Dedifferentiated amniotic fluid mesenchymal stem cell (primary cell): ENCODE data around the gene MAPK4.
"Not testable (repeated sequence)": the region's sequence is repeated elsewhere in the genome, so short reads cannot be mapped to it uniquely, and the experiment has no call there.

Experiments used
- DNase-seq: peaks from one replicate; pipeline ENCODE4 v3.0.0-alpha.2; 2016; ENCODE audit errors: extremely low spot score

Gene MAPK4

GRCh38 chr18:50680966-50681365, 121.1 kb downstream of the MAPK4 start:
- DNase-seq: no peak

- DNase-seq: no peak
Measured at GRCh38 chr18:50682852-50683251, 123.0 kb downstream of the MAPK4 start.

- no peak for DNase-seq
Measured at GRCh38 chr18:50686409-50686808, 126.5 kb downstream of the MAPK4 start.

DNA sequence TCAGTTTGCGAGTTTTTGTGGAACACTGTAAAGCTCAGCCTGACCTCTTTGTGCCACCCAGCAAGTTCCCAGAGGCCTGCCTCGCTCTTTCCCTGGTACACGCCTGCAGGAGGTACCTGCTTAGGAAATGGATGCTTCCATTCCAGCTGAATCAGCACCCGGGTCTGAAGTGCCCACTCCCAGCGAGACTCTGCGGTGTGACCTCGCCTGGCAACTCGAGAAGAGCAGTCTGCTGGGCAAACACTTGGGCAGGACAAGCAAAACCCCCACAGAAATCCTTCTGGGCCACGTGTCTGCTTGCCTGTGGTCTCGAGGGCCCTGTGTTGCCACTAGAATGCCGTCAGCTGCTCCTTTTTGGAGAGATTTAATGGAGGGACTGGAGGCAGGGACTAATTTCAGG, 127.6 kb downstream of the MAPK4 start:
- no peak for DNase-seq

- DNase-seq: no peak
Measured at GRCh38 chr18:50689578-50689977, 129.7 kb downstream of the MAPK4 start.

DNA sequence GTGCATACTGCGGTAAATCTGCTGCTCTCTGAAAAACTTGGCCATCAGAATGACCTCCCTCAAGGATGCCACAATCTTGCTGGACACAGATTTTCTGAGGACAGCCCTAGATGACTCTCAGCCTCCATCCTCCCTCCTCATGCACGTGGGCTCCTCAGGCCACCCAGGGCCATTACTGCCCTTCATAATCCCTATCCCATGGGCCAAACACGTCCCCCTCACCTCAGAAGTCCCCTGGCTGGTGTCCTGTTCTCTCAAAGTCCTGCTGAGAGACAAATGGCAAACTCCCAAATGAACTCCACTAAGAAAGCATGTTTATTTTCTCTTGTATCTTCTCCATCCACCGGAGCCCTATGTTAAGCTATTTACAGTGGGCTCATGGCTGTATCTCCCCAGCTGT, 134.3 kb downstream of the MAPK4 start:
- DNase-seq: no peak

- no peak for DNase-seq
Measured at GRCh38 chr18:50695431-50696176, 135.7 kb downstream of the MAPK4 start.

DNA sequence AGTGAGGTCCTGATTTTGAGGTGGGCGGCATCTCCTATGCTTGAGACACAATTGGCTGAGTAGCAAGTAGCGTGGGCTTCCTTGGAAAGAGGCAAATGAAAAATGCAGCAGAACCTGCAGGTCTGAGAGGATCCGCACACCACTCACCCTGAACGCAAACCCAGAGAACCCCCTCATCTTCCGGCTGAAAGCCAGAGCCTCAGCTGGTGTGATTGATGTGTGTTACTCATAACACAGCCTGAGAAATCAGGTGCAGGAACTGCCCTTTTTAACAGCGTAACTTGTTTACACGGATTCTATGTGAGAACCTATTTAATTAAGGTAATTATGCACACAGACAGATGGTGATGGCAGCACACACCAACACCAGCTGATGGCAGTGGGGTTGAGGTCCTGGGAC, 136.5 kb downstream of the MAPK4 start:
- DNase-seq: no peak

DNA sequence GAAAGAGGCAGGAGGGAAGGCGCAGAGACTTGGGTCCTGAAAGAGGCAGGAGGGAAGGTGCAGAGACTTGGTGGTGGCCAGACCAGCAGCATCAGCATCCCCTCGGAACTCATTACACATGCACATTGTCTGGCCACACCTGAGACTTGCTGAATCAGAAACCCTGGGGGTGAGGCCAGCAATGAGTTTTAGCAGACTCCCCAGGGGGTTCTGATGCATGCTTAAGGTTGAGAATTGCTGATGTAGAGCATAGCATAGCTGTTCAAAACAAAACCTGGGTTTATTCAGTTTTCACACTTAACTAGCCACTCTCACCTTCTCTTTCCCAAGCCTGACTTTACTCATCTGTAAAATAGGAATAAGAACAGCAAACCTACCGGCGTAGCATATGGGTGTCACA, 137.0 kb downstream of the MAPK4 start:
- DNase-seq: no peak

- no peak for DNase-seq
Measured at GRCh38 chr18:50697509-50697908, 137.6 kb downstream of the MAPK4 start.

DNA sequence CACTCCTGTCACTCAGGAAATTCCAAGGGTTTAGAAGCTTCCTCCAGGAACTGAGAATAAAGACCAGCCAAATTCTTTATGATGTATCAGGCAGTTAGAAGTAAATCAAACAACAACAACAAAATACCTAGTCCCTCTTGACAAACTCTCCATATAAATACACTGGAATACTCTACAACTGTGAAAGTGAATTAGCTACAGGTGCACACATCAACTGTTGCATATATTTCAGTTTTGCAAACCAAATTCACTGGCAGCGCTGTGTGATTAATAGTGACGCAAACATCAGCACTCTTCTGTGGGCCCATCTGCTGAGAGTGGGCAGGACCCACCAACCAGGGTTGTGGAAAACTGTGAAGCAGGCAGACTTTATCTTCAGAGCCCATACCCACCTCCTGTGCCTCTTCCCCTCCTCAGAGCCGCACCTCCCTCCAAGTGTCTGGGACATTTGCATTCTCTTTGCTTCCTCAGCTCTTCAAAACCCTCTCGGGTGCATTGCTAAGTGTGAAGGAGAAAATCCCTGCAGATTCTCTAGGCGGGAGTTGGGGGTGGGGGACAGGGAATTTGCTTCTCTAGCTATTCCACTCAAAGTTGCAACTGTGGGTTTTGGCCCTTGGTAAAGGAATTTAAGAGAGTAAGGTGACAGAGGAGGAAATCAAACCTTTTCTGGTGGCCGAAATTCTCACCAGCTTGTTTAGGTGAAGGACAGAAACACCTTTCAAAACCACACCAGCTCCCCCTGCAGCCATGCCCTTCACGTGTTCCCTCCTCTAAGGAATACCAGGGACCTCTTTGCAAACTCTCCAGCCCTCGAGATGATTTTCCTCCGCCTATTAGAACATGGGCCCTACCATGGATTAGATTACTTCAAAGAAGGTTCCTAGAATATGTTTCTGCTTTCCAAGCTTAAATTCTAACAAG, 140.6 kb downstream of the MAPK4 start:
- DNase-seq: no peak

DNA sequence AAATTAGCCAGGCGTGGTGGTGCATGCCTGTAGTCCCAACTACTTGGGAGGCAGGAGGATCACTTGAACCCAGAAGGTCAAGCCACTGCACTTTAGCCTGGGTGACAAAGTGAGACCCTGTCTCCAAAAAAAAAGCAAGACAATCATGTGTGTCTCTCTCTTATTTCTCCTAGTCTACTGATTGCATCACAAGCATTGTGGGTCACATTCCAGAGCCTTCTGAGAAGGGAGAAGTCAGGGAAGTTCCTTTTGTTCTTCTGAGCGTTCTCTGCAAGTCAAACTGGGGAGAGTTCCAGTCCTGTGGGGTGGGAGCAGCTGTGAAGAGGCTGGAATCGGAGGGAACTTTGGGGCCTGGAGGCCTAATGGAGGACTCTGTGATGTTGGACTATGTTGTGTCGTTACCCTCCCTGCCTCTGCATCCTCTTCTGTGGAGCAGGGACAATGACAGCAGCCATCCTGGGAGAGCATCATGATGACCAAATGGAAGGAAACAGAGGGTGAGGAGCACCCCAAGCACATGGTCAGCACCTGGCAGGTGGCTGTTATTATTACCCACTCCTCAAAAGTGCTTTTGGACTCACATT, 144.6 kb downstream of the MAPK4 start:
- DNase-seq: no peak

DNA sequence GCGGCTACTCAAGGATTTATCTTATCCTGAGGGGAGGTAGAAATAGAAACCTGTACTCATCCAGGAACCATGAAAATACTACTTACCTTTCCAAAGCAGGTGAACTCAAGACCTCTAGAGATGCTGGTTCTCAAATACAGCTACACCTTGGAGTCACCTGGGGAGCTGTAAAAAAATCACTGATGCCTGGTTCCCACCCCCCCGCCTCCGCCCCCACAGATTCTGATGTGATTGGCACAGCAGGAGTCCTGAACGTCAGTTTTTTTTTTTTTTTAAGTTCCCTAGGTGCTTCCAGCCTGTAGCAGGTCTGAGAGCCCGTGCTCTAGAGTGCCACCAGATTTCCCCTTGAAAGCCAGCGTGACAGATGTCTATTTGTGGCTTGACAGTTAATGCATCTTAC, 146.3 kb downstream of the MAPK4 start:
- DNase-seq: no peak

- DNase-seq: no peak
Measured at GRCh38 chr18:50706651-50707050, 146.8 kb downstream of the MAPK4 start.

GRCh38 chr18:50707297-50707696, 147.4 kb downstream of the MAPK4 start:
- DNase-seq: not testable (repeated sequence)

GRCh38 chr18:50707855-50708469, 148.1 kb downstream of the MAPK4 start:
- DNase-seq: no peak

DNA sequence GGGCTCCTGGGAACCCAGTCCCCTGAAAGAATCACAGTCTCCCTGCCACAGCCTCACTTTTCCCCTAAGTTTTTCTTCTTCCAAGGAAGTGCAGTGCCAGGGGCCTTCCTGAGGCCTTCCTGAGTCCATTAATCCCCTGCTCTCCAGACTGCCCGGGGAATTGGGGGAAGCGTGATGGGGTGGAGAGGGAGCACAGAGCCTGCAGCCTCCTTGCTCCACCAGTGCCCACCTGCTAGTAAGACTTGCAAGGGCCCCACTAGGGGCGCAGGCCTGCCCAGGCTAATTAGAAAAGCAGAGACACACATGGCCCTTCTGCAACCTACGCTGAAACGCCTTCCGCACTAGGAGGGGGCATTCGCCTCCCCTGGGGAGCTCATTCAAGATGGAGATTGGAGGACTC, 149.3 kb downstream of the MAPK4 start:
- DNase-seq: no peak

DNA sequence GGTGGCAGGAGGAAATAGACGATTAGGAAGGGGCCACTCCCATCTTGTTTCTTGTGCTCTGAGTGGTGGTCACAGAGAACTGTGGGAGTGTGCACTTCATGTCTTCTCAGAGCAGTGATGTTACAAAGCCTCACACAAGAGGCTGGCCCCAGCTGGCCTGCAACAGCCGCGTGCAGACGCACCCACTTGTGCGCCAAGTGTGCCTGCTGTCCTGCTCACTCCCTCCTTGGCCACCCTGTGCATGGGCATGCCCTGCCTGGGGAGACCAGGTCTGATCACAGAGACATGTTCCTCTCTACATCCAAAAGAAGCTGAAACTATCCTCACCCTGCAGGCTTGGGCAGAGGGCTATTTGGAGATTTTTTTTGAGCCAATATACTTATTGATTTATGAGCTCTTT, 151.5 kb downstream of the MAPK4 start:
- no peak for DNase-seq

DNA sequence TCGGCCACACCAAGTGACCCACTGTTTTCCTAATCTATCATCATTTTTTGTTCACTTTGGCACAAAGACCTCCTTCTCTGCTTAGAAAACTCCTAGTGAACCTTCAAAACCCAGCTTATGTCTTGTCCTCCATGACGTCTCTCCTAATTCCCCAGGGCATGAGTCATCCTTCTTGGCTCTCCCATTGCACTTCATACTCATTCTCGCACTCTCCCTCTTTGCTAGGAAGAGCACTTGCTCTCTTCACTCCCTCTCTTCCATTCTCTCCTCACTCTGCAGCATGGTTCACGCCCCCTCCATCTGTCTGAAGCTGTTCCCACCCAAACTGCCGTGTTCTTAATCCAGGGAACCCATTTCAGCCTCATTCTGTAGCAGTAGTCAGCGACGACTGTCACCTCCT, 156.0 kb downstream of the MAPK4 start:
- DNase-seq: no peak

- DNase-seq: no peak
Measured at GRCh38 chr18:50716902-50717301, 157.0 kb downstream of the MAPK4 start.

GRCh38 chr18:50717563-50717962, 157.7 kb downstream of the MAPK4 start:
- no peak for DNase-seq
